ENCODE measurements around the gene SYK.

The SYK gene

DNA sequence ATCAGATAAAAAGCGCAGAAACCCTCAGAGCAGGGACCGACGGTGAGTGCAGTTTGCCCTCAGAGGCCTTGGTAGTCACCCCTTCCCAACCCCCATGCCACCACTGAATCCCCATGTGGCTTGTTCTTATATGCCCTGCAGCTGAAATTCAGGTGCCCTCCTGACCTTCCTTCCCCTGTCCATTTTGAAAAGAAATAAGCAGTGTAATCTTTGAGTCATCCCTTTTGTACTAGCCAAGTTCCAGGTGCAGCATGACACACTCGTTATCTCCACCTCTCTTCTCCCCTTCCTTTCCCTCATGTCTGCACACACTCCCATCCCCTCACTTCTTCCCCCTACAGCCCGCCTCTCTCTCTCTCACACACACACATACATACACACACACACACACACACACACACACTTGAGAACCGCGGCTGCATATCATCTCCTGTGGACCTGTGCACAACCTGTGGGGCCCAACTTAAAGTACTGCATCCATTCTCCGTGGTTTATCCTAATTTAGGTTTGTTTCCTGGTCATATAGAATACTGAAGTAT, 53.1 kb downstream of the SYK start:
- no peak for DNase-seq

DNA sequence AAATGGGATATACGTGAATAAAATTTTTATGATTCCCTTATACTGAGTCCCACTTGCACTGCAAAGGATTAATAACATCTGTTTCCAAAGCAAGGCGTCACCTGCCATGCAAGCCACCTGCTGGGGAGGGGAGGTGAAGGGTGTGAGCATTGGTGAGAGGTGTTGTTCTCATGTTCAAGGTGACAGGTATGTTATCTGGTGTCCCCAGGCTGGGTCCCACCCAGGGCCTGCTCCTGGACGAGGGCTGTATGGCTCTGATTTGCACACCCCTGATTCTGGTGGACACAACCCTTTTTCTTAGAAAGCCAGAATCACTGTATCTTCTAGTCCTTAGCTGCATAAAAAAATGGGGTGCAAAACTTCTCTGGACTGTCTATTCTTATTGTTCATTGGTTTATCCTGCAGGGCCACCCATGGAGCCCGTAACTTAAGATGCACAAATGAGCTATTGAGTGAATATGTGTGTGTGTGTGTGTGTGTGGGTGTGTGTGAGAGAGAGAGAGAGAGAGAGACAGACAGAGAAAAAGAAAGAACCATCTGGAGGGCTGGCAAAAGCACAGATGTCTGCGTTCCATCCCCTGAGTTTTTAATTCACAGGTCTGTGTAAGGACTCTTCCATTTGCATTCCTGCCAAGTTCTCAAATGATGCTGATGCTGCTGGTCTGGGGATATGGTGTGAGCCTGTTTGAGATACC, 53.7 kb downstream of the SYK start:
- no peak for DNase-seq

DNA sequence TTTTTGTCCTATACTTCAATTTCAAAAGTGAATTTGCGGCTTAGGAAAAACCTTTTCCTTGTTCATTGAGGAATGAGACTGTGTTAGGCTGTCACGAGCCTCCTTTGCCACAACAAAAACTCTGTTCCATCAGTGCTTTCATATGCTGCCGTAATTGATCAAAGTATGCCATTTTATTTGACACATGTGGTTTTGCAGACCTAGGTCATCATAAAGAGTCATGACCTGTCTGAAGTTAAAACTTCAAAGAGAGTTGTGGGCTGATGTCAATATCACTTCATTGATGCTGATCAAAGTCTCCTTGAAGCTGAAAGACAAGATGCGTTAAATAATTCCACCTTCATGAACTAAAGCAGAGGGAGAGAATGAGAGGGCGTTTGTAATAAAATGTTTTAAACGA, 55.5 kb downstream of the SYK start:
- DNase-seq: no peak

DNA sequence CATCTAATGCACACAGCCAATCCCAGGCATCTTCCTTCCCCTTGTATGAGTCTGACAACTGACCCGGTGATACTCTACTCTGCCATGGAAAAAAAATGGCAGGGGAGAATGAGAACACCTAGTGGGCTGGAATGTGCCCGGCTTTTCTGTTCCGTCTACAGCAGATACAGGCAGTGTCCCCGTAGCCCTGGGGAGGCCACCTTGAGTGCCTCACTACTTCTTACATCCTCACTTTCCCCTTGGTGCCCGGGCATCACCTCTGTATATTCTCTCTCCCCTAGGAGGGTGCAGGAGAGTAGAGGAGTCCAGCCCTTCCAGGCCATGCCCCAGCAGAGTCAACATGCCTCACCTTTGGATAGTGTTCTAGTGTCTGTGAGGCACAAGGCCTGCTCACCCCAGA, 56.2 kb downstream of the SYK start:
- DNase-seq: no peak

DNA sequence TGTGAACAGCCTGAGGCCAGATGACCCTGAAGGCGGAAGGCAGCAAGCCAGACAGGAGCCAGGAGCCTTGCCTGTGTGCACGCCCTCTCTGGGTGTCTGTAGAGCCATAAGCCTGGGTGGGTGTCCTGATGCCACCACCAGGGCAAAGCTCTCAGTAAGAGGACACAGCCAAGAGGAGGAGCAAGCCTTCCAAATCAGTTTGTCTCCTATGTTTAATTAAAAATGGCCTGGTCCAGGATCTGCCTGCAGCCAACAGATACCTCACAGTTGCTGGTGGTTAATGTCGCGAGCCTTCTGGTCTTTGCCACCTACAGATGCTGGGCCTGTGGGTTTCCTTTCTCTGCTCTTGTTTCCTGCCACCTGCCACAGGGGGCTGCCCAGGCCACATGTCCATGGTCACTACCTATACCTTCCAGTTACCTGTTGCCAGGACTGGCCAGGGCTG, 56.9 kb downstream of the SYK start:
- DNase-seq: no peak

DNA sequence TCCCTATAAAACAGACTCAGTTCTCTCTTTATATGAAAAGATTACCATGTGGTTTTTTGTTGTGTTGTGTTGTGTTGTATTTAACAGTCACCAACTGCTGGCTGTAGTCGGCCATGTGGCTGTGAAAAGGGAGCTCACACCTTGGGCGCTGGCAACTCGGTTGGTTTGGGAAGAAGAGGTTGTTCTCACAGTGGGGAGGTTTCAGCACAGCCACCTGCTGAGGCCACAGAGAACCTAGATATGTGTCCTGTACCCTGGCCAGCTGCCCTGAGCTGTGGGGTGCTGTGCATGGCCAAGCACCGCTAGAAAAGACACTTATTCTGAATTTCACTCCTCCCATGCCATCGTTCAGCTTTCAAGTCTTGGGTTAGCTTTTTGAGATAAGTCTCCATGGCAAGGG, 58.8 kb downstream of the SYK start:
- no peak for DNase-seq

DNA sequence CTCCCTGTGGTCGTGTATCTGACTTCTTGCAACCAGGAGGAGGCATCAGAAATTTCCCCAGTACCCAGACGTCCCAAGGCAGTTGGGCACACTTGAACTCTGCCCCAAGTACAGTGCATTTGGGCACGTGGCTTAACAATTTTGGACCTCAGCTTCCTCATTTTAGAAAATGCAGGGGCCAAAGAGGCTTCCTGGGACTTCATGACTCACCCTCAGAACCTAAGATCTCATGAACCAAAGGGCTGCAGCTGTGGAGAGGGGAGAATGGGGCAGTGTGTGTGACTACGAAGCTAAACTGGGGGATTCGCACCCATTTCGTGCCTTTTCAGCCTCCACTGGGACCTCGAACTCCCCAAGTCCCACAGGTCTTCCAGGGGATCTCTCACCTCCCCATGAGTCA, 59.2 kb downstream of the SYK start:
- DNase-seq: no peak

DNA sequence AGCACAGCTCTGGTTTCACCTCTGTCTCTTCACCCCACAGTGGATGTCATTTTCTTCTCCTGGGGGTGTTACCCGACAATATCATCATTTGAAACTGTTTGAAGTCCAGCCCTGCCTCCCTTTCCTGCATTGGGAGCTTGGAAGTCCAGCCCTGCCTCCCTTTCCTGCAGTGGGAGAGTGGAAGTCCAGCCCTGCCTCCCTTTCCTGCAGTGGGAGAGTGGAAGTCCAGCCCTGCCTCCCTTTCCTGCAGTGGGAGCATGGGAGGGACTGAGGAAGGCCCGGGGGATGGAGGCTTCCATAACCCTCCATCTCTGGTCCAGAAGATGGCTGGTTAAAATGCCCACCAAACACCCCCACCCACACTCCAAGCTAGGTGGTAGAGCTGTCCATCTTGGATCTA, 59.8 kb downstream of the SYK start:
- no peak for DNase-seq

DNA sequence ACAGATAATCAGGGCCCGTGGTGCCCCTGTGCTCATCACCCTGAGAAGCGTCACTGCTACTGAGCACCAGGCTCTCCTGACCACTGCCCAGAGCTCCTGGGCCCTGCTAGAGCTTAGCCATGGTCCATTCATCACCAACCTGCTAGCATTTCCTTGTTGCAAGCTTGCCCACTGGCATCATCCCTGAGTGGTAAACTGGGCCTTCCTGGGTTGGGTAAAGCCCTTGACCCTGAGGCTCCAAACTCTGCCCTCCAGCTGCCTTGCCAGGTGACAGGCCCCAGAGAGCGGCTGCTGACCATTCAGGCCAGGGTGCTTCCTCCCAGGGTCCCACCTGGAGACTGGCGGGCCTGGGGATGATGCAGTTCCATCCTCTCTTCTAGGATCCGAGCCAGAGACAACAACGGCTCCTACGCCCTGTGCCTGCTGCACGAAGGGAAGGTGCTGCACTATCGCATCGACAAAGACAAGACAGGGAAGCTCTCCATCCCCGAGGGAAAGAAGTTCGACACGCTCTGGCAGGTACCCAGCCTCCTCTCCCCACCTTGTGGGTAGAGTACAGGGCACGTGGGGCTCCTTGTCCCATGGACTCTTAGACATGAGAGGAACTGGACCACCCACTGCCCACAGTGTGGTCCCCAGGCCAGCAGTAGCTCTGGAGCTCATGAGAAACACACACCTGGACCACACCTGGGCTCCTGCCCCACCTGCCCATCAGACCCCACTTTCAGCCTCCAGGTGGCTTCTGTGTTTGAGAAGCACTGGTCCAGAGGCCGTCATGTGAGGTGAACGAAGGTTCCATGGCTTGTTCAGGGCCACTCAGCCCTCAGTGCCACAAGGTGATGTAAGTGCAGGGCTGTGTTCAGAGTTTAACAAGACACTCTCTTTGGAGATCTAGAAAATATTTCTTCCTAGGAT, 60.5 kb downstream of the SYK start:
- no peak for DNase-seq

DNA sequence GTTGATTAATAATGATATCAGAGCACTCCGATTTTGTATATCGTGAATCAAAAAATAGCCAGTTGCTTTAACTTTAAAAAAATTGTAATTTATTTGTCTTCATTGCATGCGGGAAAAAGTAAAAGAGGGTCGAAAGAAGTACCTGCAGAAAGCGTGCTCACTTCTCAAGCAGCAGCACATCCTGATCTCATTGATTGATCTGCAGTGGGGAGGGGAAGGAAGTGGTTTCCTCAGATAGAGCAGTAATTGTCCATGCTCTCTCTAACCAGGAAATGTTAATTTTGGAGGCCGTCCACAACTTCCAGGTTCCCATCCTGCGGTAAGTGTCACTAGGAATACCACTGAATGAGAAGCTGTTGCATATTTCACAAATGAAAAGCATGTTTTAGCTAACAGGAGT, 63.2 kb downstream of the SYK start:
- DNase-seq: no peak

DNA sequence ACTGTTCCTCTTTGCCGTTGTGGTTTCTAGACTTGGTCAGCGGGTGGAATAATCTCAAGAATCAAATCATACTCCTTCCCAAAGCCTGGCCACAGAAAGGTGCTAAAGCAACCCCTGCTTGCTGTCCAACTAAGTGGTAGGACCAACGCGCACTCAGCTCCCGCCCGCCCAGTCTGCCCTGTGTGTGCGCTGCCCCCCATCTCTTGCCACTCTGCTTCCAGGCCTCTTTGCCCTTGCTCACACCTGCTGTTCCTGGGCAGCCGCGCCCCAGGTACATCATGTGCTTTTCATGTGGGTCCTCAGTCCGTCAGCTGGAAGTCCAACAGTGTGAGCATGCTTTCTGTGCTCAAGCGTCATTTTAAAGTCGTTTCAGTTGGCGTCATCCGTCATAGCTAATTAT, 65.5 kb downstream of the SYK start:
- no peak for DNase-seq

DNA sequence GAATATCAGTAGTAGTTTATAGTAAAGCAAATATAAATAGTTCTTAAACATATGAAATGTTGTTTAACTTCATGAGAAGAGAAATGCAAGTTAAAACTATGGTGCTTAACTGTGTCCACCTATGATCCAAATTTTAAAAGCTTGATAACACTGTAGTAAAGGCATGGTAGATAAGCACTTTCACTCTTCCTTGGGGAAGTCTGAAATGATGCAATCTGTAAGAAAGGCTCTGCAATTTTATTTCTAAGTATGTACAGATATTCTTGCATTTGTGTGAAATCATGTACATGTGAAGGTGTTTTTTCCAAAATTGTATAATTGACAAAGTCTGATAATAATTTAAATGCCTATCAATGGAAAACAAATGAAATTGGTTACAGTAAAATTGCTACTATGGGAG, 66.9 kb downstream of the SYK start:
- no peak for DNase-seq

DNA sequence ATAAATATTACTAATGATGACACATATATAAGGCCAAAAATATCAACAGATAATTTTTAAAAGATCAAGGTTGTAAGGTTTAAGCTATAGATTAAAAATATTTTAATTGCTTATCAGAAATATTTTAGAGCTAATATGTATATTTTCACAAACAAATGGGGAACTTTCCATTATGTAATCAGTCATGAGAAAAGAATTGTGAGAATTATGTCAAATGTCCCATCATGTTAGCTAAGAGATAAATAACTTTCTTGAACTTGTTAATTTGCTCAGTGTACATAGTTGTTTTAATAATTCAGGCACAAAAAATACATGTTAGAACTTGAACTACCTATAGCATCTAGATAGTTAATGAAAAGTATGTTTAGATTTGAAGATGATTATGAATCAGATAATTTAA, 67.7 kb downstream of the SYK start:
- DNase-seq: no peak

DNA sequence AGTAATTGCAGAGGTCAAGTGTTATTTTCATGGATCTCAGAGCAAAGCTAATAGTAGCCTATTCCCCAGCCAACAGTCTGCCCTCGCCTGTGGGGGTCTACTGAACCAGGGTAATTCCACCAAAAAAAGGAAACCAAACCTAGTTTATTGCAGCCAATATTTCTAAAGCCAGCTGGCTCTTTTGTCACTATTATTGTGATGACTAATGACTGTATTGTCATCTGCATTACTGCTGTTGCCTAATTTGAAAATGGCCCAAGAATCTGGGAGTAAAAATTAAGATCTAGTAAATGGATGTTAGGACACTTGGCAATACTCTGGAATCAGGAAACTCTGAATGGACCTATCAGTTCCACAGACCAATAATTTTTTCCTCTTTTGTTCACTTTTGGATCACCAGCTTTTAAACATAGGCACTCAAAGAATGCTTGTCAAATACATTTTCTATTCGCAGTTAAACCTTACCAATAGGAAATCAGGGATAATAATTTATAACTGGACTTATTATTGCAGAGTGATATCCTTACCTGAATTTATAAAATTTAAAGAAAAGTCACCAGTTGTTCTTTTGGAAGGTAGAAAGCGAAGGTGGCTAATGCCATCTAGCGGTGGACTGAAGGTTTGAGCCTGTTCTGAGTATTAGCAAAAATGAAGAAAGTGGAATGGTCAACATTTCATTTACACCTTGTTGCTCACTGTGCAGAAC, 69.2 kb downstream of the SYK start:
- peak; percentile 25 to 34 for DNase-seq

DNA sequence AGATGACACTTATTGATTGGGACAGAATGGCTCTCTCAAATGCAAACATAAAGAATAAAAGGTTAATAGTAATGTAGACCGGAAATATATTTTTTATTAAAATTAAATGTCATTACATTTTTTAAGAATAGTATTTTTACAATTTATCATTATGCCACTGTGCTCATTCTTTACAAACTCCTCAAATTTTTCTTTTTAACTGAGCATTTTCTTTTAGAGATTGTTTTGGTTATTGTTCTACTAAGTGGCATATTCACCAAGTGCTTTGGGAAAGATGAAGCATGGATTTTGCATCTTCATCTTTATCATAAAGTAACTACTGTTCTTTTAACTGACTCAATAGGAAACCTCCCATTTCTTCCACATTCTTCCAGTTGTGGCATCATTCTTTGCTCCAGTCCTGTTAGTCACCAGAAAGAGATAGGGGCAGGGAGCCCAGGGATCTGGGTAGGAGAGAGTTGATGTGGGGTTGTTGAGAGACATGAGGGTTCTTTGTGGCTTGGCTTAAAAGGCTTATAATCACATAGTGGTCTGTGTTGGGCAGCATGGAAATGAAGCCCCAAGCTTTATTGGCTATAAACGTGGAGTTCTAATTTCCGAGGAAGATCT, 69.8 kb downstream of the SYK start:
- no peak for DNase-seq

DNA sequence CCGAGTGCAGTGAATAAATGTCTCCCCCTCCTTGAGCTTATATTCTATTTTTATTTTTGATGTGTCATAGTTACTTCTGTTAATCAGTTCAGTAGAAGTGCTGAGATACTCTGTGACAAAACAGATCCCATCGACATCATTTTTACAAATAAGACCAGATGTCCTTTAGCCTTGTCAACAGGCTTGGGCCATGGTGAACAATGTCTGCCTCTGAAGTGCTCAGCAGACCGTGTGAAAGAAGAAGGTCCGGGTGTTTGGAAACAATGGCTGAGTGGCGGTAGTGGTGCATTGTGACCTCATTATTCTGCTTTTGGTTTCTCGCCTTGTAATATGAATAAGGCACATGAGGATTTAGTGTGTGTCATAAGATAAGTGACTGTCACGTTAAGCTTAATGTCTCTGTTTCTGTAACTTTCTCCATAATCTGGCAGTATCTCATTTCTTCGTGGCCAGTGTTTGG, 71.2 kb downstream of the SYK start:
- DNase-seq: no peak

DNA sequence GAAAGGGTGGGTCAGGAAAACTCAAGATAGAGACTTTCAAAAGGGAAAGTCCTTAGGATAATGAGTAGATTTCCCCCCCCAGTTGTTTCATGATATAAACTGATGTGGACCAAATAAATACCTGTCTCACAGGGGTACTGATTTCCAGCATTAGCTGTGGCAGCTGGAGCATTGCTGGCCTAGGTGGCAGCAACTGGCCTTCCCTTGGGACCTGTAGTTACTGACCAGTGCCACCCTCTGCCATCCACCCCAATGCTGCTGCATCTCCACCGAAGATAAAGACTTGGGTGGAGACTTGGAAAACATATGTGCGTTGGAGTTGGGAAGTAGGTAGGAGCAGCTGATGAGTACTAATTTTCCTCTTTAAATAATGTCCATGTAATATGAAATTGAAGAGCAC, 71.8 kb downstream of the SYK start:
- DNase-seq: no peak

DNA sequence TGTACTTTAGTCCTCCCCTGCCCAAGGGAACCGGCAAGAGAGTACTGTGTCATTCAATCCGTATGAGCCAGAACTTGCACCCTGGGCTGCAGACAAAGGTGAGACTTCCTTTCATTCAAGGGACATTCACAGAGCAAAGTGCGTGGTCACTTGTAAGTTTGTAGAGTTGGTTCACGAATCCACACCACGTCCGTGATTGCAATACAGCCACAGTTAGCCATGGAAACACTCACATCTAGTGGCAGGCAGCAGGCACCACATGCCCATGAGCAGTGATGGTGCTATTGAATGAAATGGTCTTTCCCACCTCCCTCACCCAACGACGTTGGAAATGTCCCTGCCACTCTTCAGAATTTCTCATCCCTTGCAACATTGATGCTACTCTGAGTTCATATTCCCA, 72.6 kb downstream of the SYK start:
- no peak for DNase-seq

DNA sequence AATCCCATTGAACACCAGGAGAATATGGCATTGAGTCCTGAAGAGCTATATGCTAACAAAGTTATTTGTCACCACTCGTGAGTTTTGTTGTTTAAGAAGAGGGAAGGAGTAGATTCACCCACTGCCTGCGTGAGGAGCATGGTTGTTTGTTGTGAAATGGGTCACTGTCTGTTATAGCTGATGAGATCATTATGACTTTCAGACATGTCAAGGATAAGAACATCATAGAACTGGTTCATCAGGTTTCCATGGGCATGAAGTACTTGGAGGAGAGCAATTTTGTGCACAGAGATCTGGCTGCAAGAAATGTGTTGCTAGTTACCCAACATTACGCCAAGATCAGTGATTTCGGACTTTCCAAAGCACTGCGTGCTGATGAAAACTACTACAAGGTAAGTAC, 76.9 kb downstream of the SYK start:
- no peak for DNase-seq

DNA sequence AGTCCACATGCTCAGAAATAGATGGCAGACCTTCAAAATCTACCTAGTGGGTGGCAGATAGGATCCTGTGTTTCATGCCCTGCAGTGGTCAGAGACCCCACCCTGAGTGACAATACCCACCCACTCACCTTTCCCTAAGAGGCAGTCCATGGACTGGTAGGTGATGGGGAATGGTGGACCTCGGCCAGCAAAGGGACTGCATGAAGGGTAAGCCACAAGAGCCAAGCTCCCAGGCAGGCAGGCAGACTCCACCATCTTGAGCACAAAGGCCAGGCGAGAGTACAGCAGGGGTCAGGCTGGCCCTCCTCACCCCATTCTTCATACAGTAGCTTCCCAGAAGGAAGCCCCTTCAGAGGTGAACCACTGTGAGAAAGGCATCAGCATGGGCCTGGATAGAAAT, 78.4 kb downstream of the SYK start:
- DNase-seq: no peak

DNA sequence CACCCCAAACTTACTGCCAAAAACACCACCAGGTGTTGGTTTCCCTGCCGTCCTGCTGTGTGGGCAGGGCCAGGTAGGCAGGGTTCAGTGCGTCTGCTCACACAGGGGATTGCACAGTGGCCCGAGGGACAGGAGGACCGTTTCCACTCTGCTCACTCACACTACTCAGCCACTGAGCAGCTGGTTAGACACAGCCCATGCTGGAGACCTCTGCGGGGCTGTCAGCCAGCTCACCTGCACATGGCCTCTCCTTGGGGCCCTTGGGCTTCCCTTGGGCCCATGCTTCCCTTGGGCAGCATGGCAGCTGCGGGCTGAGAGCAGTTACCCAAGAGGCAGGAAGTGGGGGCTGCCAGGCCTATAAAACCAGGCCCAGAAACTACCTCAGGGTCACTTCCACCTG, 79.0 kb downstream of the SYK start:
- no peak for DNase-seq

DNA sequence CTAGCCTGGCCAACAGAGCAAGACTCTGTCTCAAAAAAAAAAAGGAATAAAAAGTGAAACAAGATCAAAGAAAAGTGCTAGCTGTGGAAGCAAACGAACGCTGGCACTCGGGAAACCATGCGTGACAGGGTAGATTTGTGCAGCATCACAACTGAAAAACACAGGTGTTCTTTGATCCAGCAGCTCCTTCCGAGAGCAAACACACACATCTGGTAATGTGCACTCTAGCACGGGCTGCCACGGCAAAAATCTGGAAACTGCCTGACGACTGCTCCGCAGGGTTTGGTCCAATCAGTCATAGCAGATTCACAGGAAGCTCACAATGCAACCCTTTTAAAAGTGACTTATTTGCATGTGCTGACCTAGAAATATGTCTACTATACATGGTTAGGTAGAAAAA, 80.0 kb downstream of the SYK start:
- no peak for DNase-seq

DNA sequence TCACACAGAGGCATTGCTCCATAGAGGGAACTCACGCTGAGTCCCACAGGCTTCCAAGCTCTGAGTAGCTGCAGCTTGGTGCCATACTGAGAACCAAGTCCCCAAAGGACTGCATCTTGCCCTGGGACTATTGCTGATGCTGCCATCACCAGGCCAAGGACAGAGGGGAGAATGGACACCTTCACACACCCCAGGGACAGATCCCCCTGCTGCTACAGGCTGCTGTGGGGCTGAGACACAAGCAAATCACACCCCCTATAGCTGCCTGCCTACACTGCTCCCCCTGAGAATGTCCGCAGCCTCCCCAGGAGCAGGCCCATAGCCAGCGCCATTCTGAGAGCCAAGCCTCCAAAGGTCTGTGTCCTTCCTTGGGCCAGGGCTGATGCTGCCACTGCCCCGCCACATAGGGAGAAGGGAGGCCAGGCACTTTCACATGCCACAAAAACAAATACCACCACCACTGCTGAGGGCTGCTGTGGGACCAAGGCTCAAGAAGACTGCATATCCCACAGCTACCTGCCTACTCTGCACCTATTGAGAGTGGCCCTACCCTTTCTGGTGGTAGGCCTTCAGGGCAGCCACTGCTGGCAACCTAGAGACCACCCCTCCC, 81.5 kb downstream of the SYK start:
- no peak for DNase-seq
